WTC11 (cell line): ENCODE measurements around the gene PDK1. TPM values are rescaled to one million over a fixed set of nuclear protein-coding genes. Genes with fewer than 3 reads are reported as not detected.
"Not testable (repeated sequence)": the region's sequence is repeated elsewhere in the genome, so short reads cannot be mapped to it uniquely, and the experiment has no call there.

Source experiments
- ATAC-seq: fragments of 200-7000 bp; cut with Tn5 transposase; 2 replicates; pipeline ENCODE4 v1.10.0; 2021; ENCODE audit warnings: mild to moderate bottlenecking, moderate library complexity
- CTCF ChIA-PET: fragments of 300-600 bp; sonication (Branson Sonifier 250); formaldehyde crosslinking; loops from one replicate; lab custom pipeline; 2021; ENCODE audit warnings: antibody characterized with exemption; lab: Charles Lee
- POLR2A ChIA-PET: fragments of 350-600 bp; sonication (Branson Sonifier 250); formaldehyde crosslinking; loops from one replicate; lab custom pipeline; 2021; ENCODE audit warnings: antibody characterized with exemption; lab: Charles Lee
- DNase-seq: peaks from one replicate; pipeline ENCODE4 v3.0.0; 2021; ENCODE audit warnings: low spot score
- H3K27ac Mint-ChIP-seq: 2 replicates; pipeline ENCODE4 v1.8.0; 2021; ENCODE audit warnings: mixed read lengths
- H3K27me3 Mint-ChIP-seq: 2 replicates; pipeline ENCODE4 v1.8.0; 2021; ENCODE audit warnings: low read depth, mild to moderate bottlenecking, moderate library complexity, mixed read lengths
- H3K36me3 Mint-ChIP-seq: 2 replicates; pipeline ENCODE4 v1.8.0; 2021; ENCODE audit warnings: mixed read lengths
- H3K4me1 Mint-ChIP-seq: 2 replicates; pipeline ENCODE4 v1.8.0; 2022; ENCODE audit warnings: mixed read lengths
- H3K4me3 Mint-ChIP-seq: 2 replicates; pipeline ENCODE4 v1.8.0; 2021; ENCODE audit warnings: mild to moderate bottlenecking, moderate library complexity, mixed read lengths
- H3K9me3 Mint-ChIP-seq: 2 replicates; pipeline ENCODE4 v1.8.0; 2021; ENCODE audit warnings: mixed read lengths
- AR ChIP-seq: fragments of 250-450 bp; sonication (Bioruptor Pico); IDR thresholded peaks from 2 replicates; pipeline ENCODE4 v1.9.0; 2021; ENCODE audit warnings: mild to moderate bottlenecking
- ATF2 ChIP-seq: sonication (generic); formaldehyde crosslinking; IDR thresholded peaks from 2 replicates; pipeline ENCODE4 v1.8.1; 2022; ENCODE audit warnings: low read depth, missing genetic modification reagents, borderline replicate concordance
- CREB1 ChIP-seq: sonication (generic); formaldehyde crosslinking; IDR thresholded peaks from 2 replicates; pipeline ENCODE4 v1.8.0; 2023; ENCODE audit warnings: mild to moderate bottlenecking, missing genetic modification reagents
- ELF4 ChIP-seq: sonication (generic); formaldehyde crosslinking; IDR thresholded peaks from 2 replicates; pipeline ENCODE4 v1.8.1; 2022; ENCODE audit warnings: low read depth, mild to moderate bottlenecking, moderate library complexity, missing genetic modification reagents
- HMGA2 ChIP-seq: fragments of 250-450 bp; sonication (Bioruptor Pico); IDR thresholded peaks from 2 replicates; pipeline ENCODE4 v1.4.0; 2021; ENCODE audit warnings: mild to moderate bottlenecking, moderate library complexity
- SMAD3 ChIP-seq: sonication (generic); formaldehyde crosslinking; IDR thresholded peaks from 2 replicates; pipeline ENCODE4 v1.8.0; 2022; ENCODE audit warnings: missing genetic modification reagents, mild to moderate bottlenecking, borderline replicate concordance
- TP53 ChIP-seq: sonication (generic); formaldehyde crosslinking; IDR thresholded peaks from 2 replicates; pipeline ENCODE4 v1.8.1; 2023; ENCODE audit warnings: mild to moderate bottlenecking, missing genetic modification reagents
- ZNF121 ChIP-seq: sonication (generic); formaldehyde crosslinking; IDR thresholded peaks from 2 replicates; pipeline ENCODE4 v1.8.0; 2023; ENCODE audit warnings: missing genetic modification reagents
- ZNF219 ChIP-seq: sonication (generic); formaldehyde crosslinking; IDR thresholded peaks from 2 replicates; pipeline ENCODE4 v1.8.0; 2023; ENCODE audit warnings: missing genetic modification reagents, mild to moderate bottlenecking, borderline replicate concordance
- ZNF416 ChIP-seq: fragments of 250-450 bp; sonication (Bioruptor Pico); IDR thresholded peaks from 2 replicates; pipeline ENCODE4 v1.9.0; 2021; ENCODE audit warnings: mild to moderate bottlenecking, inconsistent platforms
- ZNF671 ChIP-seq: fragments of 250-450 bp; sonication (Bioruptor Pico); IDR thresholded peaks from 2 replicates; pipeline ENCODE4 v1.8.0; 2021; ENCODE audit warnings: mild to moderate bottlenecking
- total RNA-seq: library from RNA; stranded (reverse); gene quantifications from 3 replicates; pipeline ENCODE4 v1.2.3, GENCODE V29; 2021
- TF ChIP-seq, protein P1 (sequence below): sonication (generic); formaldehyde crosslinking; IDR thresholded peaks from 2 replicates; pipeline ENCODE4 v1.8.1; 2023; ENCODE audit warnings: mild to moderate bottlenecking, missing genetic modification reagents, moderate library complexity
- TF ChIP-seq, protein P2 (sequence below): sonication (generic); formaldehyde crosslinking; IDR thresholded peaks from 2 replicates; pipeline ENCODE4 v1.8.0; 2023; ENCODE audit warnings: missing genetic modification reagents, mild to moderate bottlenecking, borderline replicate concordance
- TF ChIP-seq, protein P3 (sequence below): sonication (generic); formaldehyde crosslinking; IDR thresholded peaks from 2 replicates; pipeline ENCODE4 v1.8.0; 2022; ENCODE audit warnings: mild to moderate bottlenecking, missing genetic modification reagents

PDK1 gene
- total RNA-seq, 1 experiment from 2014 or later: 22.9 TPM

GRCh38 chr2:172587231-172587630 is 31.3 kb downstream of the PDK1 start:
- ChIA-PET POLR2A (interaction anchor here (0.6 kb wide), 1 partner anchor 81 kb away, joined by 3 read pairs; no protein-coding TSS in a partner anchor), CTCF (interaction anchor here (1.5 kb wide), 1 partner anchor 87 kb away, joined by 6 read pairs; no protein-coding TSS in a partner anchor)
- not testable (repeated sequence) for ATAC-seq, H3K4me3 Mint-ChIP-seq, H3K27me3 Mint-ChIP-seq, DNase-seq, H3K27ac Mint-ChIP-seq
- Mint-ChIP-seq H3K9me3 (peaks cover 46% of the 10 kb centered on the region), H3K36me3 (peaks cover 85% of the 10 kb centered on the region), H3K4me1 (peaks cover 12% of the 10 kb centered on the region)

DNA sequence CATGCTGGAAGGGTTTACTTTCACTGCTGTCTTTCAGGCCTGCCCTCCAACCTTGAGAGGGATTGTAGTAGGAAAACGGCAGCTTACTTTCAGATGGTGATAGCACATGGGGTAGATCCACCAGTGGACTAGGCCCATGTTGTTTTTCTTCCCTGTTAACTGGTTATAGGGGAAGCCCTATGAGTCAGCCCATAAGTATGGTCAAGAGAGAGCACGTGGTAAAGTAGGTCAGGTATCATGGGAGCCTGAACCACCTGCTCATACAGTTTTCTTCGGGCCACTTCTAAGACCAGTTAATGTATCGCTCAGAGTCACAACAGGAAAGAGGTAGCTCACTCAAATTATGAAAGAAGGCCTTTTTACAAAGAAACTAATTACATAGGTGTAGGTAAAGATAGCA is 33.0 kb downstream of the PDK1 start:
- ATAC-seq: no peak
- Mint-ChIP-seq H3K9me3 (peaks cover 46% of the 10 kb centered on the region), H3K4me3 (no peak overlapping the region), H3K36me3 (peaks cover 90% of the 10 kb centered on the region), H3K27me3 (no peaks in the 10 kb centered on the region), H3K4me1 (peaks cover 14% of the 10 kb centered on the region), H3K27ac (no peak overlapping the region)
- POLR2A ChIA-PET: no interaction called here
- CTCF ChIA-PET: interaction anchor here (1.0 kb wide), 1 partner anchor 85 kb away, joined by 4 read pairs; no protein-coding TSS in a partner anchor
- DNase-seq: no peak
- no peak for TF ChIP-seq ZNF671 (CRISPR knock-in tag)
- TF ChIP-seq SMAD3: no peak

DNA sequence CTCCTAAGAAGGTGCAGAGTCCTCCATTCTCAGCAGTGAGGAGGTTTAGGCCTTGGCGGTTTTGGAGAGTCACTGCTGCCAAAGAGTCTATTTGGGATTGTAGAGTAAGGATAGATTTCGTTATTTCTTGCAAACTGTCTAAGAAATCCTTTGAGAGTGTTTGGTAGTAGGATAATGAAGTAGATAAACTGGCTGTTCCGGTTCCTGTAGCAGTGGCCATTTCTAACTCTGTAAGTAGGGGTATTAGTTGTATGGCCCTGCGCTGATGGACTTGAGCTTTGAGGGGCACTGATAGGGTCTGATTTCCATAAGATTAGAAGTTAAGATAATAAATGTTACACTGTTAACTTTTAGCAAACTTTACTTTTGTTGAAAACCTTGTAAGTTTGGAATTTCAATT is 35.5 kb downstream of the PDK1 start:
- CTCF ChIA-PET: interaction anchor here (4.3 kb wide), 1 partner anchor 83 kb away, joined by 57 read pairs; no protein-coding TSS in a partner anchor
- ATAC-seq, H3K27ac Mint-ChIP-seq: not testable (repeated sequence)

DNA sequence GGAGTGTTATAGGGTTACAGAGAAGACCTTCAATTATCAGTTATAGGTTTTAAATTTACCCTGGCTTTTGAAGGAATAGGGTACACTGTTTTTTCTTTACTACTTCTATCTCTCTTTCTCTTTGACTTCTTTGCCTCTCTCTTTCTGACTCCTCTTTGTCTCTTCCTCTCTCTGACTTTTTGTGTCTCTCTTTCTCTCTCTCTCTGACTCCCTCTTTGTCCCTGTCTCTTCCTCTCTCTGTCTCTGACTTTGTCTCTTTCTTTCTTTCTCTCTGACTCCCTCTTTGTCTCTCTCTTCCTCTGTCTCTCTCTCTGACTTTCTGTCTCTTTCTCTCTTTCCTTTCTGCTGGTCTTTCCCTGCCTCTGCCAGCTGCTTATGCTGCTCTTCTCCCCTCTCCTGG is 36.3 kb downstream of the PDK1 start:
- DNase-seq, ATAC-seq, H3K4me3 Mint-ChIP-seq, POLR2A ChIA-PET, H3K27me3 Mint-ChIP-seq: not testable (repeated sequence)
- CTCF ChIA-PET: interaction anchor here (1.4 to 4.3 kb wide), 2 partner anchors 82 to 118 kb away, joined by 3 to 57 read pairs; no protein-coding TSS in a partner anchor
- H3K4me1 Mint-ChIP-seq: peaks cover 14% of the 10 kb centered on the region
- H3K27ac Mint-ChIP-seq: peak overlapping the region; percentile 55; the same call in 1 of the 2 replicates
- peaks cover 88% of the 10 kb centered on the region for H3K36me3 Mint-ChIP-seq
- H3K9me3 Mint-ChIP-seq: peaks cover 36% of the 10 kb centered on the region

More for the DNA sequence above, 35.5 kb downstream of the PDK1 start:
- H3K27me3 Mint-ChIP-seq, POLR2A ChIA-PET, DNase-seq, H3K4me3 Mint-ChIP-seq: not testable (repeated sequence)
- Mint-ChIP-seq H3K4me1 (peaks cover 14% of the 10 kb centered on the region), H3K9me3 (peaks cover 42% of the 10 kb centered on the region), H3K36me3 (peaks cover 88% of the 10 kb centered on the region)

DNA sequence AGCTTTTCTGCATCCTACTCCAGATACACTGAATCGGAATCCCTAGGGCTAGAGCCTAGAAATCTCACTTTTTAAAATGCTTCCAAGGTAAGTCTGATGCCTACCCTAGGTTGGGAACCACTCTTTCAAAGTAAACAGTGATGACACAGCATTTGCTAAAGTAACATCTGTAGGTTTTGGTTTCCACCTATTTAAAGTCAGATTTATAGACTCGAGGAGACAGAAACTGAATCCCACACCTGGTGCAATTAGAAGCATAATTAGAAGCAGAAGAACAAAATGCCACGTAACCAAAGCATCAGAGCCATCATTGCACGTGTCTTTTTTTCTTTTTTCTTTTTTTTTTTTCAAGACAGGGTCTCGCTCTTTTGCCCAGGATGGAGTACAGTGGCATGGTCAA is 40.9 kb downstream of the PDK1 start:
- Mint-ChIP-seq H3K27ac (no peak overlapping the region), H3K9me3 (no peaks in the 10 kb centered on the region), H3K36me3 (peaks cover 45% of the 10 kb centered on the region), H3K4me1 (peaks cover 16% of the 10 kb centered on the region), H3K4me3 (no peak overlapping the region), H3K27me3 (no peaks in the 10 kb centered on the region)
- ATAC-seq: no peak
- DNase-seq: no peak
- POLR2A ChIA-PET: no interaction called here
- CTCF ChIA-PET: interaction anchor here (1.4 to 4.4 kb wide), 2 partner anchors 78 to 114 kb away, joined by 4 to 25 read pairs; no protein-coding TSS in a partner anchor
- TF ChIP-seq AR (CRISPR knock-in tag): no peak
- TF ChIP-seq, protein P1, sequence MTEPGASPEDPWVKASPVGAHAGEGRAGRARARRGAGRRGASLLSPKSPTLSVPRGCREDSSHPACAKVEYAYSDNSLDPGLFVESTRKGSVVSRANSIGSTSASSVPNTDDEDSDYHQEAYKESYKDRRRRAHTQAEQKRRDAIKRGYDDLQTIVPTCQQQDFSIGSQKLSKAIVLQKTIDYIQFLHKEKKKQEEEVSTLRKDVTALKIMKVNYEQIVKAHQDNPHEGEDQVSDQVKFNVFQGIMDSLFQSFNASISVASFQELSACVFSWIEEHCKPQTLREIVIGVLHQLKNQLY (CRISPR knock-in tag): no peak
- TF ChIP-seq, protein P2, sequence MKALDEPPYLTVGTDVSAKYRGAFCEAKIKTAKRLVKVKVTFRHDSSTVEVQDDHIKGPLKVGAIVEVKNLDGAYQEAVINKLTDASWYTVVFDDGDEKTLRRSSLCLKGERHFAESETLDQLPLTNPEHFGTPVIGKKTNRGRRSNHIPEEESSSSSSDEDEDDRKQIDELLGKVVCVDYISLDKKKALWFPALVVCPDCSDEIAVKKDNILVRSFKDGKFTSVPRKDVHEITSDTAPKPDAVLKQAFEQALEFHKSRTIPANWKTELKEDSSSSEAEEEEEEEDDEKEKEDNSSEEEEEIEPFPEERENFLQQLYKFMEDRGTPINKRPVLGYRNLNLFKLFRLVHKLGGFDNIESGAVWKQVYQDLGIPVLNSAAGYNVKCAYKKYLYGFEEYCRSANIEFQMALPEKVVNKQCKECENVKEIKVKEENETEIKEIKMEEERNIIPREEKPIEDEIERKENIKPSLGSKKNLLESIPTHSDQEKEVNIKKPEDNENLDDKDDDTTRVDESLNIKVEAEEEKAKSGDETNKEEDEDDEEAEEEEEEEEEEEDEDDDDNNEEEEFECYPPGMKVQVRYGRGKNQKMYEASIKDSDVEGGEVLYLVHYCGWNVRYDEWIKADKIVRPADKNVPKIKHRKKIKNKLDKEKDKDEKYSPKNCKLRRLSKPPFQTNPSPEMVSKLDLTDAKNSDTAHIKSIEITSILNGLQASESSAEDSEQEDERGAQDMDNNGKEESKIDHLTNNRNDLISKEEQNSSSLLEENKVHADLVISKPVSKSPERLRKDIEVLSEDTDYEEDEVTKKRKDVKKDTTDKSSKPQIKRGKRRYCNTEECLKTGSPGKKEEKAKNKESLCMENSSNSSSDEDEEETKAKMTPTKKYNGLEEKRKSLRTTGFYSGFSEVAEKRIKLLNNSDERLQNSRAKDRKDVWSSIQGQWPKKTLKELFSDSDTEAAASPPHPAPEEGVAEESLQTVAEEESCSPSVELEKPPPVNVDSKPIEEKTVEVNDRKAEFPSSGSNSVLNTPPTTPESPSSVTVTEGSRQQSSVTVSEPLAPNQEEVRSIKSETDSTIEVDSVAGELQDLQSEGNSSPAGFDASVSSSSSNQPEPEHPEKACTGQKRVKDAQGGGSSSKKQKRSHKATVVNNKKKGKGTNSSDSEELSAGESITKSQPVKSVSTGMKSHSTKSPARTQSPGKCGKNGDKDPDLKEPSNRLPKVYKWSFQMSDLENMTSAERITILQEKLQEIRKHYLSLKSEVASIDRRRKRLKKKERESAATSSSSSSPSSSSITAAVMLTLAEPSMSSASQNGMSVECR: no peak
- TF ChIP-seq CREB1 (CRISPR knock-in tag): no peak
- no peak for TF ChIP-seq ZNF121
- no peak for TF ChIP-seq ATF2 (CRISPR knock-in tag)
- no peak for TF ChIP-seq ZNF219
- no peak for TF ChIP-seq ZNF416 (CRISPR knock-in tag)
- no peak for TF ChIP-seq HMGA2 (CRISPR knock-in tag)
- TF ChIP-seq TP53 (CRISPR knock-in tag): no peak
- TF ChIP-seq, protein P3, sequence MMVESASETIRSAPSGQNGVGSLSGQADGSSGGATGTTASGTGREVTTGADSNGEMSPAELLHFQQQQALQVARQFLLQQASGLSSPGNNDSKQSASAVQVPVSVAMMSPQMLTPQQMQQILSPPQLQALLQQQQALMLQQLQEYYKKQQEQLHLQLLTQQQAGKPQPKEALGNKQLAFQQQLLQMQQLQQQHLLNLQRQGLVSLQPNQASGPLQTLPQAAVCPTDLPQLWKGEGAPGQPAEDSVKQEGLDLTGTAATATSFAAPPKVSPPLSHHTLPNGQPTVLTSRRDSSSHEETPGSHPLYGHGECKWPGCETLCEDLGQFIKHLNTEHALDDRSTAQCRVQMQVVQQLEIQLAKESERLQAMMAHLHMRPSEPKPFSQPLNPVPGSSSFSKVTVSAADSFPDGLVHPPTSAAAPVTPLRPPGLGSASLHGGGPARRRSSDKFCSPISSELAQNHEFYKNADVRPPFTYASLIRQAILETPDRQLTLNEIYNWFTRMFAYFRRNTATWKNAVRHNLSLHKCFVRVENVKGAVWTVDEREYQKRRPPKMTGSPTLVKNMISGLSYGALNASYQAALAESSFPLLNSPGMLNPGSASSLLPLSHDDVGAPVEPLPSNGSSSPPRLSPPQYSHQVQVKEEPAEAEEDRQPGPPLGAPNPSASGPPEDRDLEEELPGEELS (CRISPR knock-in tag): no peak
- no peak for TF ChIP-seq ELF4 (CRISPR knock-in tag)
